Fibroblast of lung (primary cell): ENCODE results near the gene BCAS2.

Experiments
- CTCF ChIP-seq, 2 donors: IDR thresholded peaks in 1 of 2; conservative IDR thresholded peaks in 1 of 2; 1 replicate in 1 of 2; 2 replicates in 1 of 2; pipeline ENCODE4 v1.5.1; 2011 to 2012; ENCODE audit warnings: low read length in 2 of 2, control low read depth in 1 of 2, inconsistent platforms in 1 of 2, low read depth in 1 of 2, mild to moderate bottlenecking in 1 of 2
- EZH2 ChIP-seq: IDR thresholded peaks from 2 replicates; pipeline ENCODE4 v1.5.1; 2012; ENCODE audit warnings: low read length, control low read depth, mild to moderate bottlenecking; ENCODE audit errors: missing control alignments

- TF ChIP-seq CTCF (conservative IDR thresholded peaks at IDR 0.05 in 1 of 2, IDR thresholded peaks at IDR 0.05 in 1 of 2; ENCODE audit: low read depth in 1 of 2, low read length in 2 of 2) (no peak), EZH2 (no peak)
Measured at GRCh38 chr1:114564141-114564540, 17.3 kb downstream of the BCAS2 start.
